Coronary artery (tissue), 2 donors: ENCODE data around the gene HSFX4.

Source experiments
- DNase-seq: peaks from one replicate; pipeline ENCODE4 v3.0.0-alpha.2; 2017; ENCODE audit warnings: low spot score
- H3K27ac ChIP-seq, 2 donors: fragments of 200-600 bp; sonication (generic); one replicate each; pipeline ENCODE4 v1.5.1; 2016 to 2019
- H3K4me3 ChIP-seq: fragments of 200-600 bp; sonication (generic); 2 replicates; pipeline ENCODE4 v1.5.1; 2016; ENCODE audit warnings: mild to moderate bottlenecking, moderate library complexity
- TF ChIP-seq, protein P1 (sequence below): fragments of 200-600 bp; sonication (generic); IDR thresholded peaks from one replicate; pipeline ENCODE4 v1.5.1; 2019; ENCODE audit warnings: antibody characterized with exemption

HSFX4 gene

DNA sequence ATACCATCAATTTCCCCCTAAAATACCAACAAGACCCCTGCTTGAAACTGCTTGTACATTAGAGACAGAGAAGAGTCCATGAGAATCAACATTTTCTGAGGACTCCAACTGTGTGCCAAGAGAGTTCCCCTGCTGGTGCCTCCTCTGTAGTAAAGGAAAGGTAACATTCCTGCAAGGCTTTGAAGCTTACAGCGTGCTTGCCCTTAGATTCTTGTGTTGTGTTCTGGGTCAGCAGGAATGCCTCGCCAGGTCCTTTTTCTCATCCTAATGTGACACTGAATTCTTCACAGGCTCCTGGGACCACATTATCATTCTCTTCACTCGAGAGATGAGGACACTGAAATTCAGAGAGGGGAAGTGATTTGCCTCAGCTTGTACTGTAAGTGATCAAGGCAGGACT, 18.6 kb downstream of the HSFX4 start:
- H3K27ac ChIP-seq = no peak overlapping the region
- TF ChIP-seq, protein P1, sequence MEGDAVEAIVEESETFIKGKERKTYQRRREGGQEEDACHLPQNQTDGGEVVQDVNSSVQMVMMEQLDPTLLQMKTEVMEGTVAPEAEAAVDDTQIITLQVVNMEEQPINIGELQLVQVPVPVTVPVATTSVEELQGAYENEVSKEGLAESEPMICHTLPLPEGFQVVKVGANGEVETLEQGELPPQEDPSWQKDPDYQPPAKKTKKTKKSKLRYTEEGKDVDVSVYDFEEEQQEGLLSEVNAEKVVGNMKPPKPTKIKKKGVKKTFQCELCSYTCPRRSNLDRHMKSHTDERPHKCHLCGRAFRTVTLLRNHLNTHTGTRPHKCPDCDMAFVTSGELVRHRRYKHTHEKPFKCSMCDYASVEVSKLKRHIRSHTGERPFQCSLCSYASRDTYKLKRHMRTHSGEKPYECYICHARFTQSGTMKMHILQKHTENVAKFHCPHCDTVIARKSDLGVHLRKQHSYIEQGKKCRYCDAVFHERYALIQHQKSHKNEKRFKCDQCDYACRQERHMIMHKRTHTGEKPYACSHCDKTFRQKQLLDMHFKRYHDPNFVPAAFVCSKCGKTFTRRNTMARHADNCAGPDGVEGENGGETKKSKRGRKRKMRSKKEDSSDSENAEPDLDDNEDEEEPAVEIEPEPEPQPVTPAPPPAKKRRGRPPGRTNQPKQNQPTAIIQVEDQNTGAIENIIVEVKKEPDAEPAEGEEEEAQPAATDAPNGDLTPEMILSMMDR = no peak
- no peak overlapping the region for H3K4me3 ChIP-seq
- DNase-seq = no peak

GRCh38 chrX:149949743-149950436, 20.5 kb downstream of the HSFX4 start:
- Histone ChIP-seq H3K27ac (peak overlapping the region in 1 of 2 donors; percentile 39), H3K4me3 (no peak overlapping the region)
- TF ChIP-seq, protein P1 = no peak
- DNase-seq = no peak

DNA sequence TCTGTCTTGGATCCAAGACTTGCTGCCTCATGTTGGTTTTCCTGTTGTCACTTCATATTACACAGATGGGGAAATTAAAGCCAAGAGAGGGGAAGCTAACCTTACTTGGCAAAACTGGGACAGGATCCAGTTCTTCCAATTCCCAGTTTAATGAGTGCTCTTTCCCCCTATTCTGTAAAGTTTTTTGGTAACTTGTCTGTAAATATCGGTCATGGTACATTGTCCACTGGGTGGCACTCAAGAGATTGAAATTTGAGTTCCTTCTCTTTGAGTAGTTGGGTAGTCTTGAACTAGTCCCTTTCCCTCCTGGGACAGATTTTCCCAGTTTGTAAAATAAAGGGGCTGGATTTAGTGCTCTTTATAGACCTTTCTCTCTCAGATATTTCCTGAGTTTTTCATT, 21.3 kb downstream of the HSFX4 start:
- no peak overlapping the region for H3K4me3 ChIP-seq
- DNase-seq = no peak
- TF ChIP-seq, protein P1 = peak; percentile 24
- no peak overlapping the region for H3K27ac ChIP-seq

DNA sequence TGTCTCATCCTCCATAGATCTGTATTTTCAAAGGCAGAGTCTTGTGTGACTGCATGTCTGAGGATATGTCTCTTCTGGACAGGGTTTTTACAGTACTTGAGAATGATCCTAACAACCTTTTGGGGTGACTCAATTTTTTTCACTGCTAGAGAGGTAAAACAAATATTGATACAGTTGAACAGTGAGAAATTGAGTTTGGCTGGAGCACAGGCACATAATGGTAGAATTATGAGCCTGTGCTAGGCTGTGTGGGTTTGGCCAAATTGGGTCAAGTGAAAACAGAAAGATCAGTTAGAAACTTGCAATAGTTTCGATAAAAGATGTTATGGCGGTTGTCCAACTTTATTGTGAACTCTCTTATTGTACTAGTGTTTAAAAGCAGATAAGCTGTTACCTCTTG, 32.2 kb downstream of the HSFX4 start:
- Histone ChIP-seq H3K27ac (no peak overlapping the region), H3K4me3 (no peak overlapping the region)
- no peak for DNase-seq
- TF ChIP-seq, protein P1 = no peak

- no peak overlapping the region for H3K27ac ChIP-seq
- TF ChIP-seq, protein P1 = no peak
- DNase-seq = no peak
Observed at GRCh38 chrX:149962010-149962409, 32.6 kb downstream of the HSFX4 start.

DNA sequence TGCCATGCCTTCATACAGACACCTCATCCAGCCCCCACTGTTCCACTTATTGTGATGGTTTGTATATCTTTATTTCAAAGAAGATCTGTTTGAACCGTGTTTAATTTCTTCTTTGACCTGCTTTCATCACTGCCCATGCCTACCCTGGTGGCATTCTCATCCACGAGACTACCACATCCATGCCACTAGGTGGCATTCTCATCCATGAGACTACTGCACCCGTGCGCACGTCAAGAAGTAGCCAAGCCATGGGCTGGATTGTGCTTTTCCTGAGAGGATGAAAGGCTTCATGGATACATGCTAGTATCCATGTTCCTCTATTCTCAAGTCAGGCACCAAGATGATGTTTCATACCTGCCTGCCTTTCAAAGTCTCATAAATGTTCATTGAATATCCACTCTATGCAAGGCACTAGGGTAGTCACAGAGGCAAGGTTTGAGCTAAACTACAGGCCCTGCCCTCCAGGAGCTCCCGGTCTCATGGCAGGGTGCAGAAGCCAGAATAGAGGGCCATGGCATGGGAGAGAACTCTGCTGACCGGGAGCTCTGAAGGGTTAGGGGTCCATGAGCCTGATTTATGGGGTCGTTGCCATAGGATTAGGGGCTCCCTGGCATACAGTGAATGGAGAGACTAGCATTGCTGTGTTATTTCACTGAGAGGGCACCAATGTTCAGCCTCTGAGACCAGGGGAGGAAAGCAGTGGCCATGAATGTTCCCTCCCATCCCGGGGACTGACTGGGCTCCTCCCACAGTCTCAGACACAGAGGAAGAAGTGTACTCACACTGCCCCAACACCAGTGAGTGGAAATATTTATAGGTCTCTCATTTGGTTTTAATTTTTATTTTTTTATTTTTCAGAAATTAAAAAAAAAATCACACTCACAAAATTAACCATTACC, 33.7 kb downstream of the HSFX4 start:
- no peak for DNase-seq
- H3K27ac ChIP-seq = peak overlapping the region in 1 of 2 donors; percentile 15
- TF ChIP-seq, protein P1 = peak; percentile 55
- H3K4me3 ChIP-seq = no peak overlapping the region

More at GRCh38 chrX:149962010-149962409, 32.6 kb downstream of the HSFX4 start:
- no peak overlapping the region for H3K4me3 ChIP-seq
